GM18907 (cell line): ENCODE measurements around the gene STRN4.

ENCODE experiments used
- ATAC-seq: cut with Tn5 transposase; IDR thresholded peaks from one replicate; pipeline ENCODE4 v1.9.1; 2021; ENCODE audit warnings: mild to moderate bottlenecking, moderate library complexity; ENCODE audit not compliant: unreplicated experiment

The STRN4 gene

DNA sequence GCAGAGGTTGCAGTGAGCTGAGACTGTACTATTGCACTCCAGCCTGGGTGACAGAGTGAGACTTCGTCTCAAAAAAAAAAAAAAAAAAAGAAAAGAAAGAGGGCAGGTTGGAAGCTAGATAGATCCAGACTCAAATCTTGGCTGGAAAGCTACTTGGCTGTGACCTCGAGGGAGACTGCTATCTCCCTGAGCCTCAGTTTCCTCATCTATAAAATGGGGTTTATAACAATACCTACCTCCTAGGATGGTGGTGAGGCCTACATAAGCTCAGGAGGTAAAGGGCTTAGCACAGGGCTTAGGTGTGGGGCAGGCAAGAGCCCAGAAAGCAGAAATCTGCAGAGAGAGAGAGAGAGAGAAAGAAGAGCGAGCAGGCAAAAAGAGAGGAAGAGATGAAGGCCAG is 61.1 kb downstream of the STRN4 start:
- ATAC-seq, result no peak

DNA sequence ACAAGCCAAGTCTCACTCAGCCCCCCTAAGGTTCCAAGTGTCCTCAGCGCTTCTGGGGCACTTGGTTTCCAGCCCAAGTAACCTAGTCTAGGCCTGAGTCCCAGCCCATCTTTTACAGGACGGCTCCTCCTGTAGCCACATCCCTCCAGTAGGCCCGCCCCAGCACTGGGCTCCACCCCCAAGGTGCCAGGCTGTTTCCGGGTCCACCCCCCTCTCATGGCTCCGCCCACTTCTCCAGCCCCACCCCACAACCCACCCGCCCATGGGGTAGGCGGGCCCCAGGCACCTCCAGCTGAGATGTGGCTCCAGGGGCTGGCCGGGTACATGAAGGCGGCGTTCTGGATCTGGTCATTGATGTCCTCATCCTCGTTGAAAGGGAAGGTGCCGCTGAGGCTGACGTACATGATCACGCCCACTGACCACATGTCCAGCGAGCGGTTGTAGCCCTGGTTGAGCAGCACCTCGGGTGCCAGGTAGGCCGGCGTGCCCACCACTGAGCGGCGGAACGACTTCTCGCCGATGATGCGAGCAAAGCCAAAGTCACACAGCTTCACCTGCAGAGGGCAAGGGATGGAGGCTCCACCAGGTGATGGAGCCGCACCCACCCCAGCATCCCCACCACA is 68.0 kb downstream of the STRN4 start:
- no peak for ATAC-seq

DNA sequence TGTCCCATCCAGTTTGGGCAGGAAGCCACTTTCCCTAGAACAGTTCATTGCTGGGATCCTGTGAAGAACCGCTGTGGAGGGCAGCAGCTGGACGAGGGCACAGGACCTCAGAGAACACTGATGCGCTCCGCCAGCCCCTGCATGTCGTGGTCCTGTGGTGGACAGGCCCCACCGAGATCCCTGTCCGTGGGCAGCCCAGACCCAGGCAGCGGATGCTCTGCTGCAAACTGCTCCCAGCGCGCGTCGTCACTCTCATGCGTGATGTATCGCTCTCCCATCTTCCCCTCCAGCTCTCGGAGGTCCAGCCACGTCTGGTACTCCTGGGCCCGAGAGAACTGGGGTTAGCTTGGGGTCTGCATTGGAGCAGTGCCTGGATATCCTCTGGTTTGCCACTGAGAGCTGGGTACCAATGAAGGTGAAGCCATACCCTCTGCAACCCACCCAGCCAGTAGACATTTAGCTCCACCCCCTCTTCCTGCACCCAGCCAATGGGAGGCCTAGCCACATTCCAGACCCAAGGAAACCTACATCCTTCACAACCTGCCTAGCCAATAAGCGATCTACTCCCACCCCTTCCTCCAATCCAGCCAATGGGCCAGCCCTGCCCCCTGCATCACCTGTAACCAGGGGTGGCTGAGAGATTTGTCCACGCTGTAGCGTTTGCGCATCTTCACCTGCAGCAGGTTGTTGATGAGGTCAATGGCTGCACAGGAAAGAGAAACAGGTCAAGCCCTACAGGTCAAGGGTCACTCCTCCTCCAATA is 71.7 kb downstream of the STRN4 start:
- no peak for ATAC-seq

DNA sequence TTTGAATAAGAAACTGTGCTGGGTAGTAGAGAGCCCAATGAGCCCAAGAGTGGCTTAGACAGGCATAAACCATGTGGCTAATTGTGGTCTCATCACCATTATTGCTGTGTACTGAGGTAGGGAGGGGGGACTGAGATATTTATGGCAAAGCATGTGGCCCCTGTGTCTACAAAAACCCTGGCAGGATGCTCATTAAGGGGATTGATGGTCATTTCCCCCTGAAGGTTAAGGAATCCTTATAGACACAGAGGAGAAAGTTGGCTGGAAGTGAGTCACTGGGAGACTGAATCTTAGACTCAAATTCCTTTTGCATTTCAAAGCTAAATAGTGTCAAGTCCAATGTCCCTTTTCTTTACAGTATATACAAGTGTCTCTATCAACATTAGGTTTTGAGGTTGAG is 75.4 kb downstream of the STRN4 start:
- no peak for ATAC-seq
